Panc1 (cell line): Measurements from ENCODE around the gene PEPD. TPM values are rescaled to one million over a fixed set of nuclear protein-coding genes. Genes with fewer than 3 reads are reported as not detected.

ENCODE experiments used
- ATAC-seq: fragments of 200-7000 bp; cut with Tn5 transposase; 2 replicates; pipeline ENCODE4 v1.9.1; 2020; ENCODE audit warnings: mild to moderate bottlenecking, moderate library complexity
- BruUV-seq: library from RNA; stranded (reverse); fragments of 400-500 nt; replicated peaks from 2 replicates; lab custom pipeline; 2021; lab: Mats Ljungman, UMichigan
- CTCF ChIA-PET: fragments of 300-600 bp; sonication (Branson Sonifier 250); formaldehyde crosslinking; loops from one replicate; lab custom pipeline; 2022; ENCODE audit warnings: antibody characterized with exemption; lab: Charles Lee
- POLR2A ChIA-PET: fragments of 300-600 bp; sonication (Branson Sonifier 250); formaldehyde crosslinking; loops from one replicate; lab custom pipeline; 2022; ENCODE audit warnings: antibody characterized with exemption; lab: Charles Lee
- DNase-seq: peaks from one replicate; pipeline ENCODE4 v3.0.0-alpha.2; 2010; ENCODE audit warnings: low read depth, low spot score
- H3K27ac ChIP-seq: 2 replicates; pipeline ENCODE4 v1.5.1; 2011; ENCODE audit warnings: mild to moderate bottlenecking, low read length, inconsistent platforms
- H3K27me3 ChIP-seq: fragments of 200-500 bp; sonication (Bioruptor generic); 2 replicates; pipeline ENCODE4 v1.6.0; 2014; ENCODE audit warnings: low read length, inconsistent platforms; ENCODE audit not compliant: control insufficient read depth, insufficient read depth
- H3K36me3 ChIP-seq: fragments of 200-500 bp; sonication (Bioruptor generic); 2 replicates; pipeline ENCODE4 v1.5.1; 2014; ENCODE audit warnings: inconsistent platforms, mild to moderate bottlenecking, low read length, moderate library complexity; ENCODE audit not compliant: control insufficient read depth, insufficient read depth
- H3K4me1 ChIP-seq: 2 replicates; pipeline ENCODE4 v1.5.1; 2011; ENCODE audit warnings: inconsistent platforms, mild to moderate bottlenecking, low read length, moderate library complexity; ENCODE audit not compliant: control insufficient read depth, insufficient read depth
- H3K4me3 ChIP-seq, 2 experiments: 2 replicates each; pipeline ENCODE4 v1.5.1; 2011 to 2012; ENCODE audit warnings: low read depth in 2 of 2, low read length in 2 of 2, mild to moderate bottlenecking in 2 of 2, inconsistent platforms in 1 of 2, moderate library complexity in 1 of 2
- H3K9me3 ChIP-seq: fragments of 200-500 bp; sonication (Bioruptor generic); 2 replicates; pipeline ENCODE4 v1.5.1; 2014; ENCODE audit warnings: low read depth, mild to moderate bottlenecking, inconsistent platforms, low read length, moderate library complexity; ENCODE audit not compliant: control insufficient read depth, insufficient read depth
- CTCF ChIP-seq: fragments of 450-650 bp; IDR thresholded peaks from 2 replicates; pipeline ENCODE4 v1.5.1; 2017; ENCODE audit warnings: mild to moderate bottlenecking
- POLR2AphosphoS5 ChIP-seq: IDR thresholded peaks from 2 replicates; pipeline ENCODE4 v1.6.1; 2012; ENCODE audit warnings: mild to moderate bottlenecking, low read depth, low read length, moderate library complexity
- REST ChIP-seq, 2 experiments: IDR thresholded peaks; 2 replicates each; pipeline ENCODE4 v1.6.1; 2011 to 2012; ENCODE audit warnings: low read depth in 2 of 2, control low read depth in 1 of 2, low read length in 1 of 2, mild to moderate bottlenecking in 1 of 2, moderate library complexity in 1 of 2; ENCODE audit not compliant: insufficient read depth in 1 of 2
- SIN3A ChIP-seq: IDR thresholded peaks from 2 replicates; pipeline ENCODE4 v1.6.1; 2012; ENCODE audit warnings: low read depth, mild to moderate bottlenecking, low read length, moderate library complexity, borderline replicate concordance; ENCODE audit not compliant: insufficient read depth
- TCF7L2 ChIP-seq: IDR thresholded peaks from 2 replicates; pipeline ENCODE4 v1.6.1; 2011; ENCODE audit warnings: mild to moderate bottlenecking, low read depth, low read length, inconsistent platforms
- in situ Hi-C: cut with HindIII; loops from 2 replicates; pipeline ENCODE4 v1.10.0; 2016; ENCODE audit warnings: low sequenced_read_pairs, low pct_unique_long_range_greater_than_20kb
- intact Hi-C: fragments of 100-400 bp; cut with micrococcal nuclease; formaldehyde crosslinking; loops from one replicate; pipeline ENCODE4 v1.10.0; 2022; ENCODE audit not compliant: unreplicated experiment
- total RNA-seq: library from RNA; stranded (reverse); gene quantifications from one replicate; pipeline ENCODE4 v1.2.1, GENCODE V29; 2021; ENCODE audit not compliant: unreplicated experiment

The PEPD gene
- total RNA-seq, 1 experiment from 2014 or later, result 102 TPM

GRCh38 chr19:33463199-33463598 is 58.4 kb downstream of the PEPD start:
- H3K27ac ChIP-seq, result no peak overlapping the region
- DNase-seq, result no peak
- TF ChIP-seq POLR2AphosphoS5, result no peak
- no peak for TF ChIP-seq SIN3A
- TF ChIP-seq TCF7L2, result no peak
- no peak for TF ChIP-seq REST (IDR thresholded peaks at IDR 0.05; ENCODE audit: insufficient read depth in 1 of 2, low read depth in 2 of 2, low read length in 1 of 2)
- no peak for TF ChIP-seq CTCF
- H3K4me1 ChIP-seq, result no peaks in the 10 kb centered on the region
- H3K27me3 ChIP-seq, result no peaks in the 10 kb centered on the region
- H3K36me3 ChIP-seq, result no peaks in the 10 kb centered on the region
- in situ Hi-C loops, result no loop called here
- CTCF ChIA-PET, result no interaction called here
- POLR2A ChIA-PET, result no interaction called here
- BruUV-seq, result no TSS peak
- H3K4me3 ChIP-seq, result no peak overlapping the region
- H3K9me3 ChIP-seq, result no peaks in the 10 kb centered on the region
- no peak for ATAC-seq
- intact Hi-C loops, result no loop called here

DNA sequence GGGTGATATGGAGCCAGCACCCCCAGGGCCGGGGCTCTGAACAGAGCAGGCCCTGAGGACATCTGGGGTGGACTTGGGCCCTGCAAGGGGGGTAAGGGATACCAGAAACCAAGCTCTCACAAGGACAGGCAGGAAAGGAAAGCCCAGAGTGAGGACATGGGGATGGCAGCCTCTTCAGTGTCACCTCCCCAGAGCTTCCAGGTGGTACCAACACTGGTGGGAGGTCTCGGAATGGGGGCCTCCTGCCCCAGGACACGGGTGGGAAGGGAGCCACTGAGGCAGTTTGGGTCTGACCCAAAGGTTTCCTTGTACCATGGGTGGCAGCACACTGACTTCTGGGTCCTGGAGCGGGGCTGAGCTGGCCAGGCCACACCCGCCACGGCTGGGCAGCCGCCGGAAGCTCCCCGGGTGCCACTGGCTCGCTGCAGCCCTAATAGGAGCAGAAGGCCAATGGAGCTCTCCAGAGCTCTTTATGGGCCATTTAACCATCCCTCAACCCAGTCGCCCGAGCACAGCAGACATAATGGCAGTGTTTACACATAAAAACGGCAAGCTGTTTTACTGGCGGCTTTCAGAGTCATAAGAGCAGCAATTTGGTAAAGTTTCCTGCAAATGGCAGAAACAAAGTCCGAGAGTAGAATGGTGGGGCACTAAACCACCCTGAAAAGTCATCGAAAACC is 59.3 kb downstream of the PEPD start:
- ATAC-seq (0 out of 2 replicates have a peak, but pooled peaks have one; percentile 15), DNase-seq (no peak)
- no peaks in the 10 kb centered on the region for H3K9me3 ChIP-seq
- ChIA-PET CTCF (no interaction called here), POLR2A (no interaction called here)
- no peaks in the 10 kb centered on the region for H3K4me1 ChIP-seq
- BruUV-seq, result no TSS peak
- no peak overlapping the region for H3K4me3 ChIP-seq
- TF ChIP-seq TCF7L2 (no peak), REST (IDR thresholded peaks at IDR 0.05; ENCODE audit: insufficient read depth in 1 of 2, low read depth in 2 of 2, low read length in 1 of 2) (no peak), SIN3A (no peak), POLR2AphosphoS5 (no peak), CTCF (no peak)
- intact Hi-C loops, result no loop called here
- H3K36me3 ChIP-seq, result no peaks in the 10 kb centered on the region
- H3K27ac ChIP-seq, result no peak overlapping the region
- in situ Hi-C loops, result no loop called here
- H3K27me3 ChIP-seq, result no peaks in the 10 kb centered on the region
